ENCODE measurements around the gene AAMP. TPM values are rescaled to one million over a fixed set of nuclear protein-coding genes. Genes with fewer than 3 reads are reported as not detected.

Gene AAMP
- polyA plus RNA-seq, 1 experiment = 51.6 TPM

DNA sequence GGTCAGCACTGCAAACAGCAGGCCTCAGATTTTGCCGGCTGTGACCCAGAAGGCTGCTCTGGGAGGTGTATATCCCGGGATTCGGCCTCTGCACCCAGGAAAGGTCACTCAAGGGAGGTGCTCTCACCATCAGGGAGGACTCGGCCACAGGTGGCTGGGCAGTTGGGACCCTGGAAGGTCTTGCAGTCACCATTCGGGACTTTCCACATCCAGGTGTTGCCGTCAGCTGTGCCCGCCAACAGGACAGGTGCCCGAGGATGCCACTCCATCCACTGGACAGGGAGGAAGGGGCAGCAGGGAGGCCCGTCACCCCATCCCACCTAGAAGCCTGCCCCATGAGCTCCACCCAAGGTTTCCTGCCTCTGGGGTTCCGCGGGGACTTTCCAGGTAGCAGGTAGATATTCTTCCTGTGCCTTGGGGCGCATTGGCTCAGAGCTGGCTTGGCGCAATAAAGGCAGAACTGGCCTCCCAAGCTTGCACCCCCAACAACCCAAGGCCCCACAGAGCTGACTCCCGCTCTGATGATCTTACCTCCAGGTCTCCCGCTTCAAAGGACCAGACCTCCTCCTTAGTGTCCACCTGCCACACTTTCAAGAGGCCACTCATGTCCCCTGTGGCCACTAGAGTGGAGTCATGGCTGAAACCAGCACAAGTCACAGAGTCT lies 3.5 kb downstream of the AAMP start:
- Histone ChIP-seq H3K27me3 (ENCODE audit: control insufficient read depth, insufficient read depth, low read length) (no peaks in the 10 kb centered on the region), H3K27ac (ENCODE audit: low read depth, low read length) (no peak overlapping the region), H3K4me3 (ENCODE audit: low read depth, low read length) (no peak overlapping the region), H3K9me3 (ENCODE audit: control insufficient read depth, insufficient read depth, low read length) (no peaks in the 10 kb centered on the region; the same call in 1 of the 2 replicates)
- TF ChIP-seq, protein P1, sequence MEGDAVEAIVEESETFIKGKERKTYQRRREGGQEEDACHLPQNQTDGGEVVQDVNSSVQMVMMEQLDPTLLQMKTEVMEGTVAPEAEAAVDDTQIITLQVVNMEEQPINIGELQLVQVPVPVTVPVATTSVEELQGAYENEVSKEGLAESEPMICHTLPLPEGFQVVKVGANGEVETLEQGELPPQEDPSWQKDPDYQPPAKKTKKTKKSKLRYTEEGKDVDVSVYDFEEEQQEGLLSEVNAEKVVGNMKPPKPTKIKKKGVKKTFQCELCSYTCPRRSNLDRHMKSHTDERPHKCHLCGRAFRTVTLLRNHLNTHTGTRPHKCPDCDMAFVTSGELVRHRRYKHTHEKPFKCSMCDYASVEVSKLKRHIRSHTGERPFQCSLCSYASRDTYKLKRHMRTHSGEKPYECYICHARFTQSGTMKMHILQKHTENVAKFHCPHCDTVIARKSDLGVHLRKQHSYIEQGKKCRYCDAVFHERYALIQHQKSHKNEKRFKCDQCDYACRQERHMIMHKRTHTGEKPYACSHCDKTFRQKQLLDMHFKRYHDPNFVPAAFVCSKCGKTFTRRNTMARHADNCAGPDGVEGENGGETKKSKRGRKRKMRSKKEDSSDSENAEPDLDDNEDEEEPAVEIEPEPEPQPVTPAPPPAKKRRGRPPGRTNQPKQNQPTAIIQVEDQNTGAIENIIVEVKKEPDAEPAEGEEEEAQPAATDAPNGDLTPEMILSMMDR (IDR thresholded peaks at IDR 0.05; ENCODE audit: low read depth, low read length) = no peak
- ChIA-PET POLR2A (no interaction called here), CTCF (interaction anchor here (1.1 kb wide), 1 partner anchor 90 kb away, joined by 3 read pairs; the partner anchor contains the start of gene CATIP)
- DNase-seq (ENCODE audit: low read depth, low spot score) = no peak

DNA sequence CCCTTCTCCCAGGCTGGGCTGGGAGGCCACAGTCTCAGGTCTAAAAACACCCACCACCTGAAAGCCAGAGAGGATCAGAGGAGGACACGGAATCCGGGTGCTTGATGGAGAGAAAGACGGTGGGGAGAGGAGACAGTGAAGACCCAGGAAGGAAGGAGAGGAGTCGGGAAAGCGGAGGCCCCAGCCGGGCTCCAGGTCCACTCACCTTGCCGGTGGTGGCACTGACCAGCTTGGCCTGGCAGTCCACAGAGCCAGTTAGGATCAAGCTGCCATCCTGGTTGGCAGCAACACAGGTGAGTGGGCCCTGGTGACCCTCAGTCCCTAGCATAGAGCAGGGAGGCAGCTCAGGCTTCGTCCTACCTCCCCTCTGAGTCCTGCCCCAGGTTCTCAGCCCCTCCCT lies 4.3 kb downstream of the AAMP start:
- no peak overlapping the region for H3K4me3 ChIP-seq (ENCODE audit: low read depth, low read length)
- no peak overlapping the region for H3K27ac ChIP-seq (ENCODE audit: low read depth, low read length)
- TF ChIP-seq, protein P1 (IDR thresholded peaks at IDR 0.05; ENCODE audit: low read depth, low read length) = no peak
- CTCF ChIA-PET = interaction anchor here (1.1 kb wide), 1 partner anchor 91 kb away, joined by 3 read pairs; the partner anchor contains the start of gene CATIP
- POLR2A ChIA-PET = no interaction called here
- H3K27me3 ChIP-seq (ENCODE audit: control insufficient read depth, insufficient read depth, low read length) = no peaks in the 10 kb centered on the region
- H3K9me3 ChIP-seq (ENCODE audit: control insufficient read depth, insufficient read depth, low read length) = no peaks in the 10 kb centered on the region; the same call in 1 of the 2 replicates
- no peak for DNase-seq (ENCODE audit: low read depth, low spot score)

DNA sequence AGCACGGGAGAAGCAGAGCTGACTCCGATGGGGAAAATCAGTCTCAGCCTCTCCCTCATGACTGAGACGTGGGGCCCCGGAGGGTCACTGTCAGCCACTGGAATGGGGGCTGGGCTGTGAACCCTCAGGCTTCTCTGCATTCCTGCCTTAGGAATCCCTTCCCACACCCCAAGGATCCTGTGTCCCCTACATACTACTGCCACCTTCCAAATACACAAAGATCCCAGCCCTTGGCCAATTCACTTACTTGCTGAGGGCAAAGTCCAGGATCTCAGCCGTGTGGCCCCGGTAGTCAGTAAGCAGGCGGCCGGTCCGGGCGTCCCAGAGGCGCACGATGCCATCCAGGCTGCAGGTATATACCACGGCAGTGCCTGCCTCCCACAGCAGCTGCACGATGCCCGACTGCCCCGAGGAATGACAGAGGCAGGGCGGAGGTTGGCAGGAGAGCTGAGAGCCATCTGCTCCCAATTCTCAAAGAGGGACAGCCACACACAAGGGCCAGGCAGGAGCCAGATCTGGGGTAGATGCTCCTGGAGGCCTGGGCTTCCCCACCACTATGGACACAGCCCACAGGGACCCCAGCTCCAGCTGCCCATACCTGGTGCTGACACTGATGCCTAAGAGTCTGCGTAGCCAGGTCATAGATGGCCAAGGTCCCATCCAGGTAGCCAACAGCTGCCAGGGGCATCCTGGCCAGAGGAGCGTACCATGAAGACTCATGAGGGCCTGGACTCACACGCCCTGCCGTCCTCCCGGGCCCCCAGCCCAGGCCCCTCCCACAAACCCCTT lies 5.0 kb downstream of the AAMP start:
- TF ChIP-seq, protein P1 (IDR thresholded peaks at IDR 0.05; ENCODE audit: low read depth, low read length) = no peak
- Histone ChIP-seq H3K27me3 (ENCODE audit: control insufficient read depth, insufficient read depth, low read length) (no peaks in the 10 kb centered on the region), H3K9me3 (ENCODE audit: control insufficient read depth, insufficient read depth, low read length) (no peaks in the 10 kb centered on the region; the same call in 1 of the 2 replicates), H3K27ac (ENCODE audit: low read depth, low read length) (no peak overlapping the region), H3K4me3 (ENCODE audit: low read depth, low read length) (no peak overlapping the region)
- CTCF ChIA-PET = no interaction called here
- no peak for DNase-seq (ENCODE audit: low read depth, low spot score)
- POLR2A ChIA-PET = no interaction called here

DNA sequence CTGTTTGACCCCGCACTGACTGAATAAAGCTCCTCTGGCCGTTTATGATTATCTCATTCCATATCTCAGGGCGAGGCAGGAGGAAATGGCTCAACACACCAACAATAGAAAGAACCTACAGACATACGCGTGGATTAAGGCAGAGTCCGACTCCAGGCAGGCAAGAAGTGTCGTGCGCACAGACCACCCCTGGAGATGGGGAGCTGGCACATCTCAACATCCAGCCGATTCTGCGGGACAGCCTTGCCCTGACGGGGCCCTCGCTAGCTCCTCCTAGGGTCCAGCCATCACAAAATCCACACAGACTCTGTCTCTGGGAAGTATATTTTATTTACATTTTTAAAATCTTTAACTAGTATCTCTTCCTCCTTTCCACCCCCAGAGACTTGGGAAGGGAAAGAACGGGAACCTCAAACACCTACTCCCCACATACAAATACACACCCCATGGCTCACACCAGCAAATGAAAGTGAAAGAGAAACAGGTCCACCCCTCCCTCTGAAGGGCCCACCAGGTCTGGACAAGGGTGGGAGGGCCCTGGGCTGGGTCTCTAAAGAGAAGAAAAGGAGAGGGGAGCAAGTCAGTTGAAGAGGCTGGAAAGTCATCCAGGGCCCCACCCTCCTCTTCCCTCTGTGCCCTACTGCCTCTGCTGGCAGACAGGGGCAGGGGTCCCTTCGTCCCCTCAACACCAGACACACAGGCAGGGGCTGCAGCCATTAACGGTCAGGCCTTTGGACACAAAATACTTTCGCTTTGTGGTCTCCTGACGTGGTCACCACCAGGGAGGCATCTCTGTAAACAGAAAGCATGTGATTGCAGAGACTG lies 5.9 kb downstream of the AAMP start:
- ChIA-PET CTCF (no interaction called here), POLR2A (no interaction called here)
- H3K9me3 ChIP-seq (ENCODE audit: control insufficient read depth, insufficient read depth, low read length) = no peaks in the 10 kb centered on the region
- no peaks in the 10 kb centered on the region for H3K27me3 ChIP-seq (ENCODE audit: control insufficient read depth, insufficient read depth, low read length)
- DNase-seq (ENCODE audit: low read depth, low spot score) = no peak
- no peak overlapping the region for H3K4me3 ChIP-seq (ENCODE audit: low read depth, low read length)
- TF ChIP-seq, protein P1 (IDR thresholded peaks at IDR 0.05; ENCODE audit: low read depth, low read length) = peak; percentile 33
- no peak overlapping the region for H3K27ac ChIP-seq (ENCODE audit: low read depth, low read length)
